ENCODE measurements around the gene POM121C. TPM values are rescaled to one million over a fixed set of nuclear protein-coding genes. Genes with fewer than 3 reads are reported as not detected.
"Not testable (repeated sequence)": the region's sequence is repeated elsewhere in the genome, so short reads cannot be mapped to it uniquely, and the experiment has no call there.

Gene POM121C
- total RNA-seq, 1 donor from 2014 or later, result 20.9 TPM

DNA sequence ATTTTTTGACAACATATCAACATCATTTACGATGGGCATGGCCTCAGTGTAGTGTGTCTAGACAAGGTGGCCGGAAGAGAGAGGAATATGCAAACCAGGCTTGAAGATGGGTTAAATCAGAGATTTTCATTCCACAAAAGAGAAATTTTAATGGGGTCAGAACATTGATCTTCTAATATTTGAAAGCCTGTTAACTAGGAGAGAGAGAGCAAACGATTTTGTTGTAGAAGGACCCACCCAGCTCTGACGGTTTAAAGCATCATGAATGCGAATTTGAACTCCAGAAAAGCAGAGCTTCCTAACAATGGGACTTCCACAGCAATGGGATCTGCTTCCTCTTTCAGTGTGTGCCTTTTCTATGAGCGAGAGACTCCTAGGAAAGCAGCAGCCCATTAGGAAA is 5.9 kb upstream of the POM121C start, which contains the start of gene SPDYE5:
Gene SPDYE5, plus strand, starts transcription at position 301 of the 400 bp plus-strand sequence. CDS start 1,728 bp downstream, outside the sequence.
- H3K9me3 ChIP-seq (replicated peaks); H3K27me3 ChIP-seq (ENCODE audit: low read depth); H3K4me1 ChIP-seq; H3K27ac ChIP-seq (replicated peaks); H3K36me3 ChIP-seq; intact Hi-C loops (cut with micrococcal nuclease); DNase-seq; H3K4me3 ChIP-seq: not testable (repeated sequence)

DNA sequence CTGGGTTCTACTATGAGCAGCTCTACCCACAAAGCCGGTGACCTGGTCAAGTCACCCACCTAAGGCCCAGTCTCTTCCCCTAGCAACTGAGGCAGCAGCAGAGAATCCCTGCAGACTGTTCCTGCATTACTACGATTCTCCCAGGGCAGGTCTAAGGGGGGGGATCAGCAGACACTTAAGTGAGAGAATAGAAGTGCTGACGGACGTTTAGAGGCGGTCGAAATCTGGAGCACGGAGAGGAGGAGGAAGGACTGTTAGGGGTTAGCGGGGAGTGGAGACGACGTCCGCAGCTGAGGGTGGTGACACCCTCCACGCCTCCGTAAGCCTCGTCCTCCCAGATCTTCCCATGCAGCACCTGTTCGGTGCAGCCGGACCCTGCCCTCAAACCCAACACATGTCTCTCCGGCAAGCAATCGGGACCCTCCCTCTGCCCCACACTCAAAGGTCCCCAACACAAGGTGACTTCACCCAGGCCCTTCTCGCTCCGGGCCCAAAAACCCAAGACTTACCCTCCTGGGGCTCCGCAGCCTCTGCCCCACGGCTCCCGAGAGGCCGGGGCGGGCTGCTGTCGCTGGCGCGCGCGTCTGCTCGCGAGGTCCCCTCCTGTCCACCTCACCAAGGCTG is 632 bp downstream of the POM121C start:
- H3K36me3 ChIP-seq; H3K9me3 ChIP-seq (replicated peaks); intact Hi-C loops (cut with micrococcal nuclease); H3K4me1 ChIP-seq; H3K27me3 ChIP-seq (ENCODE audit: low read depth): not testable (repeated sequence)
- peak; percentile 17 for DNase-seq
- Histone ChIP-seq H3K27ac (replicated peaks) (peak overlapping the region; percentile 95), H3K4me3 (peak overlapping the region; percentile 84)

GRCh38 chr7:75480313-75480712 is 5.8 kb downstream of the POM121C start:
- H3K4me3 ChIP-seq; H3K27me3 ChIP-seq (ENCODE audit: low read depth); intact Hi-C loops (cut with micrococcal nuclease); H3K36me3 ChIP-seq; H3K4me1 ChIP-seq; DNase-seq; H3K9me3 ChIP-seq (replicated peaks); H3K27ac ChIP-seq (replicated peaks): not testable (repeated sequence)

- H3K4me3 ChIP-seq; H3K9me3 ChIP-seq (replicated peaks); DNase-seq; intact Hi-C loops (cut with micrococcal nuclease); H3K27me3 ChIP-seq (ENCODE audit: low read depth); H3K4me1 ChIP-seq: not testable (repeated sequence)
- Histone ChIP-seq H3K36me3 (peaks cover 25% of the 10 kb centered on the region), H3K27ac (replicated peaks) (peak overlapping the region; percentile 36)
Observed at GRCh38 chr7:75477457-75477856, 8.6 kb downstream of the POM121C start.

- H3K4me3 ChIP-seq; H3K9me3 ChIP-seq (replicated peaks); H3K27ac ChIP-seq (replicated peaks); intact Hi-C loops (cut with micrococcal nuclease); H3K27me3 ChIP-seq (ENCODE audit: low read depth); H3K4me1 ChIP-seq; DNase-seq: not testable (repeated sequence)
- H3K36me3 ChIP-seq, result peaks cover 35% of the 10 kb centered on the region
Observed at GRCh38 chr7:75470166-75470565, 15.9 kb downstream of the POM121C start.

DNA sequence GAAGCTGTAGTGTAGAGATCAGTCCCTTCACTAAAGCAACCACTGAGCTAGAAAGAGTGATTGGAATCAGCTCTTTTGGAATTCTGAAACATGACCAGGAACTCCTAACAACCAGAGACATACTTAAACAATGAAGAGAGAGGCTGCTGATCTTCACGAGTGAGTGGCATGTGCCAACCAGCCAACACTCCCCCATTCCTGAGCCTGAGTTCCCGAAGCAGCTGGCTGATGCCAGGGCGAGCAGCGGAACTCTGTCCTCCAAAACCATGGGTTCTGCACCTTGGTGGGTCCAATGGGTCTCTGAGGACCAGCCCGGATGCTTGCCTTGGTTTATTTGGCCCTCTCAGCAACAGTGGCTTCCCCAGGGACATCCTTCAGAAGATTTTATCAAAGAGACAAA is 25.6 kb downstream of the POM121C start:
- H3K4me1 ChIP-seq; DNase-seq; H3K36me3 ChIP-seq; intact Hi-C loops (cut with micrococcal nuclease); H3K9me3 ChIP-seq (replicated peaks); H3K4me3 ChIP-seq; H3K27me3 ChIP-seq (ENCODE audit: low read depth): not testable (repeated sequence)
- H3K27ac ChIP-seq (replicated peaks), result peak overlapping the region; percentile 48

GRCh38 chr7:75458034-75458433 is 28.1 kb downstream of the POM121C start:
- H3K36me3 ChIP-seq; H3K27ac ChIP-seq (replicated peaks); H3K4me3 ChIP-seq; H3K27me3 ChIP-seq (ENCODE audit: low read depth); intact Hi-C loops (cut with micrococcal nuclease); H3K4me1 ChIP-seq; DNase-seq; H3K9me3 ChIP-seq (replicated peaks): not testable (repeated sequence)

DNA sequence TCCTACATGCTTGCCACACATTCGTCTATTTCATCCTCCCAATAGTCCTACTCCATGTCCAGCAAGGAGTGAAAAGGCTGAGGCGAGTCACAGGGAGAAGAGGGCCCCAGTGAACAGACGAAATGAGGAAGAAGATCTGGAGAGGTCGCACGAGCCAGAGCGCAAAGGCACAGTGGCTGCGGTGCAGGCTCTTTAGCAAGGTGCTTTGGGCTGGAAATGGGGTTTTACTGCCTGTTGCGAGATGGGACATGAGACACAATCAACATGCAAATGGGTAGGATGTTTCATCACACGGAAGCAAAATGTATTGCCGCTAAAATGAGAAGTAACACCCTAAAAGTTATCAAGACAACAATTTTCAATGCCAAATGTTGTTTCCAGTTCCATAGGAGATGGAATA is 29.7 kb downstream of the POM121C start:
- H3K27ac ChIP-seq (replicated peaks); H3K36me3 ChIP-seq; H3K27me3 ChIP-seq (ENCODE audit: low read depth); DNase-seq; H3K9me3 ChIP-seq (replicated peaks); H3K4me1 ChIP-seq; H3K4me3 ChIP-seq; intact Hi-C loops (cut with micrococcal nuclease): not testable (repeated sequence)

DNA sequence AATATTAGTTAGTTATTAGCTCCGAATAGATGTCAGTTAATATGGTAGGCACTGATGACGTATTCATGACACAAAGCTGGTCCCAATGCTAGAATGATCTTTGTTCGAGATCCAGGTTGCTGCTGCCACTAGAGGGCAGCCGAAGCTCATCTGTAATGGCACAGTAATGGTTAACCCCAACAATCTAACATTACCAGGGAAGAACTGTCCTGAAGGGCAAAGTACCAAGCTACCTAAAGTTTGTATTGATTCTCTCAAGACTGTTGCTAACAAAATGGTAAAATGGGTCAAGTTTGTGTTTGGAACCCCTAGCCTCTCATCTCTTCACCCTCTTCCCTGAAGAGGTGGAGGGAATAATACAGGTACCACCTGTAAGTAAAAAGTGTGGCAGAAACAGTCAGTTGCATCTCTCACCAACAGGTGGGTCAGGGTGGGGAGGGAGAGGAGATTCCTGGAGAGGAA is 33.6 kb downstream of the POM121C start:
- H3K27me3 ChIP-seq (ENCODE audit: low read depth); H3K4me1 ChIP-seq; H3K27ac ChIP-seq (replicated peaks); intact Hi-C loops (cut with micrococcal nuclease); H3K36me3 ChIP-seq; DNase-seq; H3K9me3 ChIP-seq (replicated peaks); H3K4me3 ChIP-seq: not testable (repeated sequence)
- TF ChIP-seq, protein P1, sequence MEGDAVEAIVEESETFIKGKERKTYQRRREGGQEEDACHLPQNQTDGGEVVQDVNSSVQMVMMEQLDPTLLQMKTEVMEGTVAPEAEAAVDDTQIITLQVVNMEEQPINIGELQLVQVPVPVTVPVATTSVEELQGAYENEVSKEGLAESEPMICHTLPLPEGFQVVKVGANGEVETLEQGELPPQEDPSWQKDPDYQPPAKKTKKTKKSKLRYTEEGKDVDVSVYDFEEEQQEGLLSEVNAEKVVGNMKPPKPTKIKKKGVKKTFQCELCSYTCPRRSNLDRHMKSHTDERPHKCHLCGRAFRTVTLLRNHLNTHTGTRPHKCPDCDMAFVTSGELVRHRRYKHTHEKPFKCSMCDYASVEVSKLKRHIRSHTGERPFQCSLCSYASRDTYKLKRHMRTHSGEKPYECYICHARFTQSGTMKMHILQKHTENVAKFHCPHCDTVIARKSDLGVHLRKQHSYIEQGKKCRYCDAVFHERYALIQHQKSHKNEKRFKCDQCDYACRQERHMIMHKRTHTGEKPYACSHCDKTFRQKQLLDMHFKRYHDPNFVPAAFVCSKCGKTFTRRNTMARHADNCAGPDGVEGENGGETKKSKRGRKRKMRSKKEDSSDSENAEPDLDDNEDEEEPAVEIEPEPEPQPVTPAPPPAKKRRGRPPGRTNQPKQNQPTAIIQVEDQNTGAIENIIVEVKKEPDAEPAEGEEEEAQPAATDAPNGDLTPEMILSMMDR (IDR thresholded peaks at IDR 0.05; ENCODE audit: borderline replicate concordance), result peak; percentile 57

DNA sequence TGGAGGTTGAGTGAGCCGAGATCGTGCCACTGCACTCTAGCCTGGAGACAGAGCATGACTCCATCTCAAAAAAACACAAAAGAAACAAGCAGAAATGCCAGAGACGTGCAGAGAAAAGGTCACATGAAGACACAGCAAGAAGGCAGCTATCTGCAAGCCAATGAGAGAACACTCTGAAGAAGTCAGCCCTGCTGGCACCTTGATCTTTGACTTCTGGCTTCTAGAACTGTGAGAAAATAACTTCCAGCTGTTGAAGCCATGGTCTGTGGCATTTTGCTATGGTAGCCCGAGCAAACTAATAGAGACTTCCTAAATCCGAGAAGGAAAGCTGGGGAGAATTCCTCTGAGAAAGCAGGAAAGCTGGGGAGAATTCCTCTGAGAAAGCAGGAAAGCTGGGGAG is 36.2 kb downstream of the POM121C start:
- H3K4me1 ChIP-seq; DNase-seq; intact Hi-C loops (cut with micrococcal nuclease): not testable (repeated sequence)

DNA sequence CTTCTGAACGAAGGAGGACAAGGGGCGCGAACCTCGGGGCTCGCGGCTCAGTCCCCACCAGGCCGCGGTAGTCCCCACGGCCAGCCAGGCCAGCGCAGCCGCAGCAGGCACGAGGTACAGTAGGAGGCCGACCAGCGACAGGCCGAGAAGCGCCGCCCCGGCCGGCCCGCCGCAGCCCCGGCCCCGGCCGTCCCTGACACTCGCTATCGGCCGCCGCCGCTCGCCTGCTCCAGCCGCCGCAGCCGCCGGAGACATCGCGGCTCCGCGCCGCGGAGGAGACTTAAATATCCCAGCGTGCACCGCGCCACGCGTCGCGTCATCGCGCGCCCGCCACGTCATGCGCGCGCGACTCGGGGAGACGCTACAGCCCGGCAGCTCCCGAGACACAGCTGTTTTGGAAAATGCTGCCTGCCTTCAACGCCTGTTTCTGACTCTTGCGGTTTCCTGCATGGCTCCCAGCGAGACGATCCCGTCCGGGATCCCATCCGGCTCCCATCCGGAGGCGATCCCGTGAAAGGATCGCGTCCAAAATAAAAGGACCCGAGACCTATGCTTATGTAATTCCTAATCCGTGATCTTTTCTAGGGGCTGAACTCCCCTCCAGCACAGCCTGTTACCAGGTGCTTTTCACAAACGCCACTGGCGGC is 43.5 kb downstream of the POM121C start:
- DNase-seq; H3K27me3 ChIP-seq (ENCODE audit: low read depth); intact Hi-C loops (cut with micrococcal nuclease); H3K9me3 ChIP-seq (replicated peaks): not testable (repeated sequence)
- peak overlapping the region; percentile 72 for H3K4me3 ChIP-seq
- H3K4me1 ChIP-seq, result peaks cover 14% of the 10 kb centered on the region
- peaks cover 33% of the 10 kb centered on the region for H3K36me3 ChIP-seq
- peak overlapping the region; percentile 86 for H3K27ac ChIP-seq (replicated peaks)

More for the DNA sequence above, 36.2 kb downstream of the POM121C start:
- not testable (repeated sequence) for H3K9me3 ChIP-seq (replicated peaks); H3K27ac ChIP-seq (replicated peaks); H3K4me3 ChIP-seq; H3K36me3 ChIP-seq; H3K27me3 ChIP-seq (ENCODE audit: low read depth)

GRCh38 chr7:75442101-75442464 is 44.0 kb downstream of the POM121C start:
- Histone ChIP-seq H3K4me3 (peak overlapping the region; percentile 72), H3K4me1 (peaks cover 14% of the 10 kb centered on the region)

DNA sequence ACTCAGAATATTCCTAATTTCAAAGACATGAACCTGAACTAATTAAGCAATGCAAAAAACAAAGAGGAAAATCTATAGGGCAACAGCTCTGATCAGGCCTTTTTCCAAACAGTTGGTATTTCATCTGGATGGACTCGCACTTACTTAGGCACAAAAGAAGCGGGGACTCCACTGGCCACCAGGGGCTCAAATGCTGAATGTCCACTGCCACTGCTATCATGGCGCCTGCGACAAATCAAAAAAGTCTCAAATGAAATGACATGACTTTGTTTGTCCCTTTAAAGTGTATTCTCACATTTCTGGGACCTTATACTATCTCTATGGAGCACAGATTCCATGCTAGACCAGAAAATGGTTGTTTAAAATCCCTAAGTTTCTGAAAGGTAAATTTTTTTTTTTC is 47.1 kb downstream of the POM121C start:
- H3K9me3 ChIP-seq (replicated peaks); H3K4me3 ChIP-seq; DNase-seq; H3K27me3 ChIP-seq (ENCODE audit: low read depth); H3K27ac ChIP-seq (replicated peaks); intact Hi-C loops (cut with micrococcal nuclease): not testable (repeated sequence)
- peaks cover 14% of the 10 kb centered on the region for H3K4me1 ChIP-seq
- peaks cover 69% of the 10 kb centered on the region for H3K36me3 ChIP-seq

More at GRCh38 chr7:75442101-75442464, 44.0 kb downstream of the POM121C start:
- intact Hi-C loops (cut with micrococcal nuclease); H3K27me3 ChIP-seq (ENCODE audit: low read depth); H3K9me3 ChIP-seq (replicated peaks); DNase-seq: not testable (repeated sequence)
- Histone ChIP-seq H3K36me3 (peaks cover 38% of the 10 kb centered on the region), H3K27ac (replicated peaks) (peak overlapping the region; percentile 86)
